H9 (cell line): Measurements from ENCODE around the gene APOM. TPM values are rescaled to one million over a fixed set of nuclear protein-coding genes. Genes with fewer than 3 reads are reported as not detected.

Source experiments
- DNase-seq: peaks from one replicate; pipeline ENCODE4 v3.0.0-alpha.2; 2017
- H2AFZ ChIP-seq: one replicate; pipeline ENCODE4 v1.6.1; 2013; ENCODE audit warnings: mild to moderate bottlenecking, low read length, control low read depth, moderate library complexity
- H2AK5ac ChIP-seq: 2 replicates; pipeline ENCODE4 v1.6.1; 2013; ENCODE audit warnings: low read length, control low read depth, mixed read lengths; ENCODE audit not compliant: insufficient read length
- H2BK120ac ChIP-seq: one replicate; pipeline ENCODE4 v1.6.1; 2013; ENCODE audit warnings: low read depth, mild to moderate bottlenecking, low read length, control low read depth, inconsistent platforms; ENCODE audit not compliant: poor library complexity, severe bottlenecking
- H2BK12ac ChIP-seq: 2 replicates; pipeline ENCODE4 v1.6.1; 2013; ENCODE audit warnings: low read length, control low read depth, mixed read lengths, low read depth; ENCODE audit not compliant: insufficient read length
- H2BK15ac ChIP-seq: 2 replicates; pipeline ENCODE4 v1.6.1; 2013; ENCODE audit warnings: low read depth, low read length, control low read depth
- H2BK20ac ChIP-seq: one replicate; pipeline ENCODE4 v1.6.1; 2013; ENCODE audit warnings: low read depth, mild to moderate bottlenecking, low read length, control low read depth, inconsistent platforms; ENCODE audit not compliant: poor library complexity, severe bottlenecking
- H2BK5ac ChIP-seq: 2 replicates; pipeline ENCODE4 v1.6.1; 2013; ENCODE audit warnings: low read length, control low read depth, mixed read lengths; ENCODE audit not compliant: insufficient read length
- H3K14ac ChIP-seq: 2 replicates; pipeline ENCODE4 v1.6.1; 2013; ENCODE audit warnings: low read length, control low read depth; ENCODE audit not compliant: insufficient read depth
- H3K18ac ChIP-seq: 2 replicates; pipeline ENCODE4 v1.6.1; 2013; ENCODE audit warnings: low read depth, mild to moderate bottlenecking, mixed read lengths, low read length, control low read depth; ENCODE audit not compliant: insufficient read length
- H3K23ac ChIP-seq: 2 replicates; pipeline ENCODE4 v1.6.1; 2013; ENCODE audit warnings: low read length, control low read depth, mixed read lengths, low read depth; ENCODE audit not compliant: insufficient read length
- H3K23me2 ChIP-seq: 2 replicates; pipeline ENCODE4 v1.6.1; 2013; ENCODE audit warnings: low read depth, mild to moderate bottlenecking, mixed read lengths, low read length, control low read depth; ENCODE audit not compliant: insufficient read length, poor library complexity, severe bottlenecking
- H3K27ac ChIP-seq: 2 replicates; pipeline ENCODE4 v1.5.1; 2013; ENCODE audit warnings: low read length, control low read depth, mixed read lengths, low read depth; ENCODE audit not compliant: insufficient read length
- H3K27me3 ChIP-seq: 2 replicates; pipeline ENCODE4 v1.6.1; 2013; ENCODE audit warnings: low read length, control low read depth, inconsistent platforms; ENCODE audit not compliant: insufficient read depth
- H3K4ac ChIP-seq: 2 replicates; pipeline ENCODE4 v1.6.1; 2013; ENCODE audit warnings: low read depth, mild to moderate bottlenecking, control low read depth, inconsistent platforms, low read length, moderate library complexity
- H3K4me1 ChIP-seq: 2 replicates; pipeline ENCODE4 v1.6.1; 2013; ENCODE audit warnings: low read length, control low read depth, inconsistent platforms; ENCODE audit not compliant: insufficient read depth
- H3K4me2 ChIP-seq: 2 replicates; pipeline ENCODE4 v1.6.1; 2013; ENCODE audit warnings: low read length, control low read depth, mixed read lengths; ENCODE audit not compliant: insufficient read length, insufficient read depth
- H3K56ac ChIP-seq: 2 replicates; pipeline ENCODE4 v1.6.1; 2013; ENCODE audit warnings: low read depth, mild to moderate bottlenecking, mixed read lengths, low read length, control low read depth; ENCODE audit not compliant: insufficient read length
- H3K79me1 ChIP-seq: 2 replicates; pipeline ENCODE4 v1.6.1; 2013; ENCODE audit warnings: low read depth, mild to moderate bottlenecking, moderate library complexity, low read length, control low read depth, inconsistent platforms; ENCODE audit not compliant: insufficient read depth, poor library complexity, severe bottlenecking
- H3K79me2 ChIP-seq: 2 replicates; pipeline ENCODE4 v1.6.1; 2013; ENCODE audit warnings: low read length, control low read depth, inconsistent platforms; ENCODE audit not compliant: insufficient read depth
- H3K9ac ChIP-seq: 2 replicates; pipeline ENCODE4 v1.6.1; 2013; ENCODE audit warnings: low read length, control low read depth, mixed read lengths; ENCODE audit not compliant: insufficient read length; ENCODE audit errors: extremely low read depth
- H3K9me3 ChIP-seq: one replicate; pipeline ENCODE4 v1.6.1; 2013; ENCODE audit warnings: low read depth, low read length, inconsistent platforms; ENCODE audit not compliant: control insufficient read depth
- H3T11ph ChIP-seq: one replicate; pipeline ENCODE4 v1.6.1; 2013; ENCODE audit warnings: mild to moderate bottlenecking, low read length, control low read depth, inconsistent platforms
- H4K20me1 ChIP-seq: one replicate; pipeline ENCODE4 v1.6.1; 2013; ENCODE audit not compliant: control insufficient read depth, insufficient read length, insufficient read depth
- H4K5ac ChIP-seq: 2 replicates; pipeline ENCODE4 v1.6.1; 2013; ENCODE audit warnings: low read depth, mild to moderate bottlenecking, mixed read lengths, low read length, control low read depth; ENCODE audit not compliant: insufficient read length
- H4K8ac ChIP-seq: replicated peaks from 2 replicates; pipeline ENCODE4 v1.6.1; 2013; ENCODE audit warnings: low read length, control low read depth, mixed read lengths, low read depth; ENCODE audit not compliant: insufficient read length
- H4K91ac ChIP-seq: 2 replicates; pipeline ENCODE4 v1.6.1; 2013; ENCODE audit warnings: low read depth, mild to moderate bottlenecking, moderate library complexity, mixed read lengths, low read length, control low read depth; ENCODE audit not compliant: insufficient read length
- H3K27ac Mint-ChIP-seq, 3 experiments: 2 replicates in 2 of 3; 3 replicates in 1 of 3; pipeline ENCODE4 v1.8.0; 2020 to 2021; ENCODE audit warnings: mixed read lengths in 3 of 3, mild to moderate bottlenecking in 1 of 3, moderate library complexity in 1 of 3
- H3K27me3 Mint-ChIP-seq: 2 replicates; pipeline ENCODE4 v1.8.0; 2021; ENCODE audit warnings: low read depth, mild to moderate bottlenecking, moderate library complexity, mixed read lengths
- H3K36me3 Mint-ChIP-seq, 3 experiments: 2 replicates in 2 of 3; 3 replicates in 1 of 3; pipeline ENCODE4 v1.8.0; 2020 to 2021; ENCODE audit warnings: low read depth in 3 of 3, mixed read lengths in 3 of 3; ENCODE audit not compliant: insufficient read depth in 1 of 3
- H3K4me1 Mint-ChIP-seq, 2 experiments: 2 replicates each; pipeline ENCODE4 v1.8.0; 2020; ENCODE audit warnings: mixed read lengths in 2 of 2
- H3K4me3 Mint-ChIP-seq, 2 experiments: 2 replicates in 1 of 2; 3 replicates in 1 of 2; pipeline ENCODE4 v1.8.0; 2020 to 2021; ENCODE audit warnings: mild to moderate bottlenecking in 2 of 2, mixed read lengths in 2 of 2, moderate library complexity in 1 of 2
- H3K9me3 Mint-ChIP-seq, 2 experiments: 2 replicates in 1 of 2; 3 replicates in 1 of 2; pipeline ENCODE4 v1.8.0; 2020; ENCODE audit warnings: mild to moderate bottlenecking in 2 of 2, mixed read lengths in 2 of 2, moderate library complexity in 1 of 2
- CTCF ChIP-seq: fragments of 200-600 bp; sonication (generic); conservative IDR thresholded peaks from 3 replicates; pipeline ENCODE4 v1.8.0; 2021; ENCODE audit warnings: antibody characterized with exemption, mild to moderate bottlenecking
- WGBS: extraction: QIAGEN DNeasy Blood & Tissue Kit; methylation state at CpG from one replicate; pipeline ENCODE4 v1.1.7; 2013; ENCODE audit warnings: missing lambda C conversion rate, low lambda C conversion rate, mixed read lengths; ENCODE audit not compliant: insufficient read length; ENCODE audit errors: extremely low coverage; 5-methylcytosine and 5-hydroxymethylcytosine counted together
- total RNA-seq: library from RNA; stranded (reverse); gene quantifications from 2 replicates; pipeline ENCODE4 v1.2.1, GENCODE V29; 2021

Gene APOM
- total RNA-seq, 1 experiment from 2014 or later = 3.6 TPM

GRCh38 chr6:31683591-31683990 is 27.9 kb downstream of the APOM start:
- H3K27ac ChIP-seq = no peak overlapping the region
- no peak overlapping the region for H3K23ac ChIP-seq
- H3K36me3 Mint-ChIP-seq = peaks cover 4 to 31% (median 20%) of the 10 kb centered on the region in 3 experiments
- no peak overlapping the region for H2BK120ac ChIP-seq
- WGBS = no CpG with 5 or more reads among the region's 13 CpGs
- H3K56ac ChIP-seq = no peak overlapping the region
- peak overlapping the region; percentile 51 for H3K4me2 ChIP-seq
- peak overlapping the region in 2 of 3 experiments; percentile 67 to 98; a peak in 5 of 7 replicates for H3K27ac Mint-ChIP-seq
- H3K23me2 ChIP-seq = peaks cover 18% of the 10 kb centered on the region
- TF ChIP-seq CTCF = no peak
- no peak overlapping the region for H2BK5ac ChIP-seq
- H4K91ac ChIP-seq = no peak overlapping the region
- H3K9me3 Mint-ChIP-seq = no peaks in the 10 kb centered on the region; a peak in 3 of 5 replicates
- peak overlapping the region; percentile 76 to 89 for H3K4me3 Mint-ChIP-seq
- H3K14ac ChIP-seq = no peak overlapping the region
- peak; percentile 60 for DNase-seq
- H3K27me3 Mint-ChIP-seq = peaks cover 26% of the 10 kb centered on the region
- no peaks in the 10 kb centered on the region for H3K79me1 ChIP-seq
- no peaks in the 10 kb centered on the region for H4K20me1 ChIP-seq
- H3K4ac ChIP-seq = no peak overlapping the region
- H3K4me1 Mint-ChIP-seq = peaks cover 25 to 30% of the 10 kb centered on the region in 2 experiments
- no peak overlapping the region for H2BK12ac ChIP-seq
- no peak overlapping the region for H2BK20ac ChIP-seq
- no peak overlapping the region for H3K9ac ChIP-seq
- no peak overlapping the region for H2AFZ ChIP-seq
- no peak overlapping the region for H4K8ac ChIP-seq
- no peaks in the 10 kb centered on the region; the same call in 1 of the 2 replicates for H3K27me3 ChIP-seq
- no peak overlapping the region for H3T11ph ChIP-seq
- H3K79me2 ChIP-seq = no peaks in the 10 kb centered on the region
- H4K5ac ChIP-seq = no peak overlapping the region
- H3K18ac ChIP-seq = no peak overlapping the region
- H2BK15ac ChIP-seq = no peak overlapping the region
- H3K9me3 ChIP-seq = no peaks in the 10 kb centered on the region
- no peak overlapping the region for H2AK5ac ChIP-seq
- H3K4me1 ChIP-seq = no peaks in the 10 kb centered on the region
